HepG2 (cell line): Measurements from ENCODE around the gene LTBR. TPM values are rescaled to one million over a fixed set of nuclear protein-coding genes. Genes with fewer than 3 reads are reported as not detected.

ENCODE experiments used
- CEBPG ChIP-seq: IDR thresholded peaks from 2 replicates; pipeline ENCODE4 v1.6.1; 2016
- KDM1A ChIP-seq: IDR thresholded peaks from 2 replicates; pipeline ENCODE4 v1.6.1; 2016; ENCODE audit warnings: missing compliant biosample characterization
- KDM2A ChIP-seq: sonication (generic); formaldehyde crosslinking; IDR thresholded peaks from 2 replicates; pipeline ENCODE4 v1.4.0; 2020; ENCODE audit warnings: low read depth, missing genetic modification reagents, borderline replicate concordance
- MEF2D ChIP-seq: sonication (generic); formaldehyde crosslinking; IDR thresholded peaks from 2 replicates; pipeline ENCODE4 v1.5.1; 2020; ENCODE audit warnings: mild to moderate bottlenecking, missing genetic modification reagents
- TEAD3 ChIP-seq: optimal IDR thresholded peaks from 2 replicates; pipeline ENCODE3; 2016; ENCODE audit warnings: borderline replicate concordance
- USF2 ChIP-seq, 2 experiments: sonication (generic) in 1 of 2; formaldehyde crosslinking in 1 of 2; IDR thresholded peaks; 2 replicates each; pipeline versions ENCODE4 v1.5.1 to v1.6.1; 2011 to 2020; ENCODE audit warnings: borderline replicate concordance in 1 of 2, low read depth in 1 of 2, low read length in 1 of 2, mild to moderate bottlenecking in 1 of 2, missing genetic modification reagents in 1 of 2, moderate library complexity in 1 of 2
- ZNF121 ChIP-seq: sonication (generic); formaldehyde crosslinking; IDR thresholded peaks from 2 replicates; pipeline ENCODE4 v1.5.0; 2020; ENCODE audit warnings: mild to moderate bottlenecking, missing genetic modification reagents
- ZNF501 ChIP-seq: sonication (generic); formaldehyde crosslinking; IDR thresholded peaks from 2 replicates; pipeline ENCODE4 v1.5.1; 2020; ENCODE audit warnings: mild to moderate bottlenecking, moderate library complexity, missing genetic modification reagents
- ZNF782 ChIP-seq: sonication (generic); formaldehyde crosslinking; IDR thresholded peaks from 2 replicates; pipeline ENCODE4 v1.4.0; 2020; ENCODE audit warnings: missing genetic modification reagents, mild to moderate bottlenecking, borderline replicate concordance
- polyA plus RNA-seq, 8 experiments: library from polyadenylated mRNA; depleted of rRNA in 3 of 8; stranded (reverse) in 7 of 8; unstranded in 1 of 8; fragments of >200 nt; fragmentation: Illumina TruSeq in 4 of 8; extraction: Trizol in 4 of 8; gene quantifications; 2 replicates each; pipeline versions ENCODE4 v1.2.1 to v1.2.3, GENCODE V29; 2011 to 2016; ENCODE audit warnings: low read depth in 4 of 8, missing spikeins in 1 of 8, mixed read lengths in 1 of 8; ENCODE audit not compliant: insufficient read depth in 1 of 8
- total RNA-seq, 5 experiments: library from RNA; depleted of rRNA; stranded (reverse); fragments of >200 nt; fragmentation: Illumina TruSeq; extraction: Trizol; gene quantifications; 2 replicates each; pipeline ENCODE4 v1.2.3, GENCODE V29; 2016; ENCODE audit warnings: low read depth in 1 of 5
- TF ChIP-seq, protein P1 (sequence below): IDR thresholded peaks from 2 replicates; pipeline ENCODE4 v1.6.1; 2016; ENCODE audit warnings: low read depth, control low read depth
- TF ChIP-seq, protein P2 (sequence below): sonication (generic); formaldehyde crosslinking; IDR thresholded peaks from 2 replicates; pipeline ENCODE4 v1.5.1; 2020; ENCODE audit warnings: mild to moderate bottlenecking, missing genetic modification reagents, moderate library complexity
- TF ChIP-seq, protein P3 (sequence below): sonication (generic); formaldehyde crosslinking; IDR thresholded peaks from 2 replicates; pipeline ENCODE4 v1.4.0; 2020; ENCODE audit warnings: missing genetic modification reagents
- TF ChIP-seq, protein P4 (sequence below): sonication (generic); formaldehyde crosslinking; IDR thresholded peaks from 2 replicates; pipeline ENCODE4 v1.4.0; 2020; ENCODE audit warnings: mild to moderate bottlenecking, missing genetic modification reagents

Gene LTBR
- total and polyA plus RNA-seq, 2 of the 13 experiments (the other 11 are each of a cell fraction or from before 2014, with no cell fraction given) = 31.4 to 34.8 TPM

GRCh38 chr12:6425590-6426531, 41.9 kb downstream of the LTBR start (continued):
- no peak for TF ChIP-seq MEF2D (CRISPR knock-in tag)
- no peak for TF ChIP-seq USF2 (IDR thresholded peaks at IDR 0.05; ENCODE audit: low read depth, low read length)
- no peak for TF ChIP-seq USF2 (CRISPR knock-in tag; IDR thresholded peaks at IDR 0.05; ENCODE audit: borderline replicate concordance)
- no peak for TF ChIP-seq ZNF501 (CRISPR knock-in tag)
- TF ChIP-seq, protein P1, sequence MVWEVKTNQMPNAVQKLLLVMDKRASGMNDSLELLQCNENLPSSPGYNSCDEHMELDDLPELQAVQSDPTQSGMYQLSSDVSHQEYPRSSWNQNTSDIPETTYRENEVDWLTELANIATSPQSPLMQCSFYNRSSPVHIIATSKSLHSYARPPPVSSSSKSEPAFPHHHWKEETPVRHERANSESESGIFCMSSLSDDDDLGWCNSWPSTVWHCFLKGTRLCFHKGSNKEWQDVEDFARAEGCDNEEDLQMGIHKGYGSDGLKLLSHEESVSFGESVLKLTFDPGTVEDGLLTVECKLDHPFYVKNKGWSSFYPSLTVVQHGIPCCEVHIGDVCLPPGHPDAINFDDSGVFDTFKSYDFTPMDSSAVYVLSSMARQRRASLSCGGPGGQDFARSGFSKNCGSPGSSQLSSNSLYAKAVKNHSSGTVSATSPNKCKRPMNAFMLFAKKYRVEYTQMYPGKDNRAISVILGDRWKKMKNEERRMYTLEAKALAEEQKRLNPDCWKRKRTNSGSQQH = no peak
- TF ChIP-seq ZNF782 (CRISPR knock-in tag) = no peak
- peak; percentile 43 for TF ChIP-seq TEAD3 (CRISPR knock-in tag)
- TF ChIP-seq CEBPG = no peak
- TF ChIP-seq, protein P2, sequence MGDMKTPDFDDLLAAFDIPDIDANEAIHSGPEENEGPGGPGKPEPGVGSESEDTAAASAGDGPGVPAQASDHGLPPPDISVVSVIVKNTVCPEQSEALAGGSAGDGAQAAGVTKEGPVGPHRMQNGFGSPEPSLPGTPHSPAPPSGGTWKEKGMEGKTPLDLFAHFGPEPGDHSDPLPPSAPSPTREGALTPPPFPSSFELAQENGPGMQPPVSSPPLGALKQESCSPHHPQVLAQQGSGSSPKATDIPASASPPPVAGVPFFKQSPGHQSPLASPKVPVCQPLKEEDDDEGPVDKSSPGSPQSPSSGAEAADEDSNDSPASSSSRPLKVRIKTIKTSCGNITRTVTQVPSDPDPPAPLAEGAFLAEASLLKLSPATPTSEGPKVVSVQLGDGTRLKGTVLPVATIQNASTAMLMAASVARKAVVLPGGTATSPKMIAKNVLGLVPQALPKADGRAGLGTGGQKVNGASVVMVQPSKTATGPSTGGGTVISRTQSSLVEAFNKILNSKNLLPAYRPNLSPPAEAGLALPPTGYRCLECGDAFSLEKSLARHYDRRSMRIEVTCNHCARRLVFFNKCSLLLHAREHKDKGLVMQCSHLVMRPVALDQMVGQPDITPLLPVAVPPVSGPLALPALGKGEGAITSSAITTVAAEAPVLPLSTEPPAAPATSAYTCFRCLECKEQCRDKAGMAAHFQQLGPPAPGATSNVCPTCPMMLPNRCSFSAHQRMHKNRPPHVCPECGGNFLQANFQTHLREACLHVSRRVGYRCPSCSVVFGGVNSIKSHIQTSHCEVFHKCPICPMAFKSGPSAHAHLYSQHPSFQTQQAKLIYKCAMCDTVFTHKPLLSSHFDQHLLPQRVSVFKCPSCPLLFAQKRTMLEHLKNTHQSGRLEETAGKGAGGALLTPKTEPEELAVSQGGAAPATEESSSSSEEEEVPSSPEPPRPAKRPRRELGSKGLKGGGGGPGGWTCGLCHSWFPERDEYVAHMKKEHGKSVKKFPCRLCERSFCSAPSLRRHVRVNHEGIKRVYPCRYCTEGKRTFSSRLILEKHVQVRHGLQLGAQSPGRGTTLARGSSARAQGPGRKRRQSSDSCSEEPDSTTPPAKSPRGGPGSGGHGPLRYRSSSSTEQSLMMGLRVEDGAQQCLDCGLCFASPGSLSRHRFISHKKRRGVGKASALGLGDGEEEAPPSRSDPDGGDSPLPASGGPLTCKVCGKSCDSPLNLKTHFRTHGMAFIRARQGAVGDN (CRISPR knock-in tag) = peak; percentile 62
- TF ChIP-seq KDM1A (CRISPR knock-in tag) = 0 out of 2 replicates have a peak, but pooled peaks have one; percentile 35
- TF ChIP-seq, protein P3, sequence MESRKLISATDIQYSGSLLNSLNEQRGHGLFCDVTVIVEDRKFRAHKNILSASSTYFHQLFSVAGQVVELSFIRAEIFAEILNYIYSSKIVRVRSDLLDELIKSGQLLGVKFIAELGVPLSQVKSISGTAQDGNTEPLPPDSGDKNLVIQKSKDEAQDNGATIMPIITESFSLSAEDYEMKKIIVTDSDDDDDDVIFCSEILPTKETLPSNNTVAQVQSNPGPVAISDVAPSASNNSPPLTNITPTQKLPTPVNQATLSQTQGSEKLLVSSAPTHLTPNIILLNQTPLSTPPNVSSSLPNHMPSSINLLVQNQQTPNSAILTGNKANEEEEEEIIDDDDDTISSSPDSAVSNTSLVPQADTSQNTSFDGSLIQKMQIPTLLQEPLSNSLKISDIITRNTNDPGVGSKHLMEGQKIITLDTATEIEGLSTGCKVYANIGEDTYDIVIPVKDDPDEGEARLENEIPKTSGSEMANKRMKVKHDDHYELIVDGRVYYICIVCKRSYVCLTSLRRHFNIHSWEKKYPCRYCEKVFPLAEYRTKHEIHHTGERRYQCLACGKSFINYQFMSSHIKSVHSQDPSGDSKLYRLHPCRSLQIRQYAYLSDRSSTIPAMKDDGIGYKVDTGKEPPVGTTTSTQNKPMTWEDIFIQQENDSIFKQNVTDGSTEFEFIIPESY = no peak
- TF ChIP-seq, protein P4, sequence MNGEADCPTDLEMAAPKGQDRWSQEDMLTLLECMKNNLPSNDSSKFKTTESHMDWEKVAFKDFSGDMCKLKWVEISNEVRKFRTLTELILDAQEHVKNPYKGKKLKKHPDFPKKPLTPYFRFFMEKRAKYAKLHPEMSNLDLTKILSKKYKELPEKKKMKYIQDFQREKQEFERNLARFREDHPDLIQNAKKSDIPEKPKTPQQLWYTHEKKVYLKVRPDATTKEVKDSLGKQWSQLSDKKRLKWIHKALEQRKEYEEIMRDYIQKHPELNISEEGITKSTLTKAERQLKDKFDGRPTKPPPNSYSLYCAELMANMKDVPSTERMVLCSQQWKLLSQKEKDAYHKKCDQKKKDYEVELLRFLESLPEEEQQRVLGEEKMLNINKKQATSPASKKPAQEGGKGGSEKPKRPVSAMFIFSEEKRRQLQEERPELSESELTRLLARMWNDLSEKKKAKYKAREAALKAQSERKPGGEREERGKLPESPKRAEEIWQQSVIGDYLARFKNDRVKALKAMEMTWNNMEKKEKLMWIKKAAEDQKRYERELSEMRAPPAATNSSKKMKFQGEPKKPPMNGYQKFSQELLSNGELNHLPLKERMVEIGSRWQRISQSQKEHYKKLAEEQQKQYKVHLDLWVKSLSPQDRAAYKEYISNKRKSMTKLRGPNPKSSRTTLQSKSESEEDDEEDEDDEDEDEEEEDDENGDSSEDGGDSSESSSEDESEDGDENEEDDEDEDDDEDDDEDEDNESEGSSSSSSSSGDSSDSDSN (CRISPR knock-in tag) = no peak
- peak; percentile 35; the same call in 1 of the 2 replicates for TF ChIP-seq KDM2A (CRISPR knock-in tag)
- peak; percentile 63 for TF ChIP-seq ZNF121
